Trophoblast cell (in vitro differentiated cells and primary cell): ENCODE results near the gene MGAT5.

Experiments used
- DNase-seq, 2 donors: peaks; one replicate each; pipeline ENCODE4 v3.0.0-alpha.2; 2016
- H2AFZ ChIP-seq: 2 replicates; pipeline ENCODE4 v1.6.1; 2013; ENCODE audit warnings: low read length, moderate library complexity, mild to moderate bottlenecking; ENCODE audit not compliant: insufficient read depth, poor library complexity
- H2AK5ac ChIP-seq: 2 replicates; pipeline ENCODE4 v1.6.1; 2013; ENCODE audit warnings: mild to moderate bottlenecking, low read length
- H2BK120ac ChIP-seq: 2 replicates; pipeline ENCODE4 v1.6.1; 2013; ENCODE audit warnings: low read length, mild to moderate bottlenecking, moderate library complexity; ENCODE audit not compliant: insufficient read depth, poor library complexity
- H2BK12ac ChIP-seq: 2 replicates; pipeline ENCODE4 v1.6.1; 2013; ENCODE audit warnings: mild to moderate bottlenecking, low read length, moderate library complexity
- H2BK5ac ChIP-seq: 2 replicates; pipeline ENCODE4 v1.6.1; 2013; ENCODE audit warnings: low read length, low read depth, moderate library complexity, mild to moderate bottlenecking; ENCODE audit not compliant: poor library complexity
- H3K14ac ChIP-seq: 2 replicates; pipeline ENCODE4 v1.6.1; 2013; ENCODE audit warnings: mild to moderate bottlenecking, low read length
- H3K18ac ChIP-seq: 2 replicates; pipeline ENCODE4 v1.6.1; 2013; ENCODE audit warnings: mild to moderate bottlenecking, low read length
- H3K23ac ChIP-seq: 2 replicates; pipeline ENCODE4 v1.6.1; 2013; ENCODE audit warnings: low read length
- H3K27ac ChIP-seq: 2 replicates; pipeline ENCODE4 v1.5.1; 2013; ENCODE audit warnings: low read depth, mild to moderate bottlenecking, inconsistent platforms, low read length, moderate library complexity
- H3K27me3 ChIP-seq: 2 replicates; pipeline ENCODE4 v1.6.1; 2013; ENCODE audit warnings: inconsistent platforms, mild to moderate bottlenecking, low read length, moderate library complexity; ENCODE audit not compliant: insufficient read depth
- H3K36me3 ChIP-seq, 2 experiments: 1 replicate in 1 of 2; 2 replicates in 1 of 2; pipeline ENCODE4 v1.6.1; 2013; ENCODE audit warnings: low read length in 2 of 2, mild to moderate bottlenecking in 2 of 2, moderate library complexity in 1 of 2; ENCODE audit not compliant: insufficient read depth in 2 of 2, control insufficient read depth in 1 of 2
- H3K4ac ChIP-seq: 2 replicates; pipeline ENCODE4 v1.6.1; 2013; ENCODE audit warnings: low read depth, mild to moderate bottlenecking, low read length, moderate library complexity
- H3K4me1 ChIP-seq, 2 experiments: 1 replicate in 1 of 2; 2 replicates in 1 of 2; pipeline ENCODE4 v1.6.1; 2013; ENCODE audit warnings: low read length in 2 of 2, mild to moderate bottlenecking in 2 of 2, moderate library complexity in 1 of 2; ENCODE audit not compliant: insufficient read depth in 2 of 2, control insufficient read depth in 1 of 2
- H3K4me2 ChIP-seq: 2 replicates; pipeline ENCODE4 v1.6.1; 2013; ENCODE audit warnings: inconsistent platforms, mild to moderate bottlenecking, low read length, moderate library complexity
- H3K4me3 ChIP-seq: 2 replicates; pipeline ENCODE4 v1.5.1; 2013; ENCODE audit warnings: mild to moderate bottlenecking, low read depth, low read length, inconsistent platforms
- H3K79me1 ChIP-seq: one replicate; pipeline ENCODE4 v1.6.1; 2013; ENCODE audit warnings: low read length
- H3K79me2 ChIP-seq: 2 replicates; pipeline ENCODE4 v1.6.1; 2013; ENCODE audit warnings: low read length, mild to moderate bottlenecking; ENCODE audit not compliant: control insufficient read depth, insufficient read depth, poor library complexity
- H3K9ac ChIP-seq: 2 replicates; pipeline ENCODE4 v1.6.1; 2013; ENCODE audit warnings: mild to moderate bottlenecking, low read length
- H3K9me3 ChIP-seq: 2 replicates; pipeline ENCODE4 v1.6.1; 2013; ENCODE audit warnings: low read depth, mild to moderate bottlenecking, control low read depth, inconsistent platforms, low read length; ENCODE audit not compliant: insufficient read depth
- H4K12ac ChIP-seq: 2 replicates; pipeline ENCODE4 v1.6.1; 2013; ENCODE audit warnings: low read depth, mild to moderate bottlenecking, low read length, moderate library complexity
- H4K8ac ChIP-seq: 2 replicates; pipeline ENCODE4 v1.6.1; 2013; ENCODE audit warnings: low read depth, mild to moderate bottlenecking, low read length, moderate library complexity
- H4K91ac ChIP-seq: one replicate; pipeline ENCODE4 v1.6.1; 2013; ENCODE audit warnings: low read depth, mild to moderate bottlenecking, low read length, moderate library complexity
- WGBS: extraction: QIAGEN DNeasy Blood & Tissue Kit; methylation state at CpG from one replicate; pipeline ENCODE4 v1.1.7; 2013; ENCODE audit warnings: missing lambda C conversion rate; ENCODE audit not compliant: insufficient read length, insufficient coverage; ENCODE audit errors: extremely low coverage; 5-methylcytosine and 5-hydroxymethylcytosine counted together

The MGAT5 gene

GRCh38 chr2:134420259-134420658, 166.4 kb downstream of the MGAT5 start:
- Histone ChIP-seq H4K91ac (no peak overlapping the region), H3K9ac (no peak overlapping the region), H3K79me2 (no peaks in the 10 kb centered on the region), H2AK5ac (no peak overlapping the region), H3K27ac (no peak overlapping the region), H3K14ac (no peak overlapping the region), H3K18ac (no peak overlapping the region), H4K8ac (no peak overlapping the region), H3K79me1 (no peaks in the 10 kb centered on the region), H3K27me3 (no peaks in the 10 kb centered on the region), H3K4me2 (no peak overlapping the region), H3K23ac (no peak overlapping the region), H3K4ac (no peak overlapping the region), H4K12ac (no peak overlapping the region), H2AFZ (no peak overlapping the region), H3K9me3 (no peaks in the 10 kb centered on the region), H2BK5ac (no peak overlapping the region), H3K4me1 (no peaks in the 10 kb centered on the region), H3K4me3 (no peak overlapping the region), H2BK120ac (no peak overlapping the region), H2BK12ac (no peak overlapping the region), H3K36me3 (peaks cover 0 to 2% of the 10 kb centered on the region in 2 experiments)
- DNase-seq: no peak
- WGBS: no CpG with 5 or more reads among the region's 7 CpGs

GRCh38 chr2:134420920-134421319, 167.0 kb downstream of the MGAT5 start:
- Histone ChIP-seq H3K18ac (no peak overlapping the region), H2AK5ac (no peak overlapping the region), H4K91ac (no peak overlapping the region), H4K8ac (no peak overlapping the region), H3K4ac (no peak overlapping the region), H3K4me3 (no peak overlapping the region), H3K27me3 (no peaks in the 10 kb centered on the region), H3K9me3 (no peaks in the 10 kb centered on the region), H2BK12ac (no peak overlapping the region), H3K23ac (no peak overlapping the region), H3K9ac (no peak overlapping the region), H3K14ac (no peak overlapping the region), H3K36me3 (peaks cover 0 to 2% of the 10 kb centered on the region in 2 experiments), H3K79me2 (no peaks in the 10 kb centered on the region), H3K4me2 (no peak overlapping the region), H3K27ac (no peak overlapping the region), H2AFZ (no peak overlapping the region), H4K12ac (no peak overlapping the region), H2BK5ac (no peak overlapping the region), H3K79me1 (no peaks in the 10 kb centered on the region), H3K4me1 (no peaks in the 10 kb centered on the region), H2BK120ac (no peak overlapping the region)
- WGBS: no CpG with 5 or more reads among the region's 3 CpGs
- DNase-seq: no peak

GRCh38 chr2:134421556-134422328, 167.9 kb downstream of the MGAT5 start:
- Histone ChIP-seq H3K9ac (no peak overlapping the region), H4K8ac (no peak overlapping the region), H4K12ac (no peak overlapping the region), H3K36me3 (peaks cover 0 to 2% of the 10 kb centered on the region in 2 experiments), H3K4me2 (no peak overlapping the region), H3K14ac (no peak overlapping the region), H4K91ac (no peak overlapping the region), H2BK120ac (no peak overlapping the region), H3K27ac (no peak overlapping the region), H2BK5ac (no peak overlapping the region), H3K9me3 (no peaks in the 10 kb centered on the region), H3K79me2 (no peaks in the 10 kb centered on the region), H3K4me1 (no peaks in the 10 kb centered on the region), H3K4me3 (no peak overlapping the region), H3K4ac (no peak overlapping the region), H2AFZ (no peak overlapping the region), H3K18ac (no peak overlapping the region), H3K23ac (no peak overlapping the region), H2AK5ac (no peak overlapping the region), H3K27me3 (no peaks in the 10 kb centered on the region), H2BK12ac (no peak overlapping the region), H3K79me1 (no peaks in the 10 kb centered on the region)
- no CpG with 5 or more reads among the region's 7 CpGs for WGBS
- no peak for DNase-seq

- Histone ChIP-seq H3K4me3 (no peak overlapping the region), H2AFZ (no peak overlapping the region), H4K12ac (no peak overlapping the region), H3K9me3 (no peaks in the 10 kb centered on the region), H2BK120ac (no peak overlapping the region), H4K8ac (no peak overlapping the region), H3K4ac (no peak overlapping the region), H3K18ac (no peak overlapping the region), H3K27me3 (no peaks in the 10 kb centered on the region), H4K91ac (no peak overlapping the region), H3K36me3 (no peaks in the 10 kb centered on the region), H3K4me2 (no peak overlapping the region), H3K27ac (no peak overlapping the region), H2BK5ac (no peak overlapping the region), H3K23ac (no peak overlapping the region), H2AK5ac (no peak overlapping the region), H3K79me1 (no peaks in the 10 kb centered on the region), H3K4me1 (peaks cover 2 to 5% of the 10 kb centered on the region in 2 experiments), H3K14ac (no peak overlapping the region), H3K79me2 (no peaks in the 10 kb centered on the region), H2BK12ac (no peak overlapping the region), H3K9ac (no peak overlapping the region)
- no peak for DNase-seq
- WGBS: 100% methylated on average over 2 of the region's 6 CpGs
Observed at GRCh38 chr2:134425724-134426496, 172.0 kb downstream of the MGAT5 start.
